ENCODE measurements around the gene DCUN1D5.
A peak's percentile ranks its signal among the peaks of the same experiment; 100 is the strongest.
"Not testable (repeated sequence)": the region's sequence is repeated elsewhere in the genome, so short reads cannot be mapped to it uniquely, and the experiment has no call there.

Gene DCUN1D5

GRCh38 chr11:103055221-103055890, 36.6 kb downstream of the DCUN1D5 start:
- no peak for DNase-seq (ENCODE audit: low read depth in 3 of 3)

DNA sequence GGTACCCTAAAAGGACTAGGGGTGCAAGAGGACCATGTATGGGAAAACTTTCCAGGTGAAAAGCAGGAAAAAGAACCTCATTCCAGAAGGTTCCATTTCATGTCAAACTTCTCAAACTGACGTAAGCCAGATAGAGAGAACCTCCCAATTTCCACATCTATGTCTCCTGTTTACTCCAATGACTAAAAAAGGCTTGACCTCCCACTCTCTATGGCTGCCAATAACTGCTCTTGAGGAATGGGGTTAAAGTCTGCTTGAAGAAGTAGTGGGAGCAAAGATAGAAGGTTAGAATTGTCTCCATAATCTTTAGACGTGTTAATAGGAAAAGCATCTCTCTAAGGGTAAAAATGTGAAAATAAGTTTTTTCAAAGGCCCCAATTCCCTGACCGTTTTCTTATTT, 38.0 kb downstream of the DCUN1D5 start:
- no peak for DNase-seq (ENCODE audit: low read depth in 3 of 3)

GRCh38 chr11:103051981-103052380, 40.0 kb downstream of the DCUN1D5 start:
- no peak for DNase-seq (ENCODE audit: low read depth in 3 of 3)

- no peak for DNase-seq (ENCODE audit: low read depth in 3 of 3)
Observed at GRCh38 chr11:103051151-103051801, 40.7 kb downstream of the DCUN1D5 start.

GRCh38 chr11:103050351-103050750, 41.6 kb downstream of the DCUN1D5 start:
- no peak for DNase-seq (ENCODE audit: low read depth in 3 of 3)

GRCh38 chr11:103047837-103048236, 44.1 kb downstream of the DCUN1D5 start:
- no peak for DNase-seq (ENCODE audit: low read depth in 3 of 3)

GRCh38 chr11:103043826-103044678, 47.9 kb downstream of the DCUN1D5 start:
- no peak for DNase-seq (ENCODE audit: low read depth in 3 of 3)

DNA sequence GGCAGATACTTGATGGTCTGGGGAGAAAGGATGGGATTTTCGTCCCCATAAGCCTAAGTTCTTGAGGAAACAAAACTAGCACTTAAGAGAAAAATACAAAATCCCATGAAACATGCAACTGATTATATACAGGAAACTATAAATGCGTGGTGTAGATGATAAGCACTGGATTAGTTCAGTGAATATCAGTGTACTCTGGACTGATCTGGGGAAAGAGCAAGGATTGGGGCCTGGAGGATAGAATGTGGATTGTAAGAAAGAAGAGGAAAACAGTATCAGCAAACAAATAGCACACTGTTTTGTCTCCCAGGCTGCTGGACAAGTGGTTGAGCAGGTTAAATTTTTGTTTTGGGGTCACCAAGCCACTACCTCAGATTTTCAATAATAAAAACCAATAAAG, 49.8 kb downstream of the DCUN1D5 start:
- no peak for DNase-seq (ENCODE audit: low read depth in 3 of 3)

DNA sequence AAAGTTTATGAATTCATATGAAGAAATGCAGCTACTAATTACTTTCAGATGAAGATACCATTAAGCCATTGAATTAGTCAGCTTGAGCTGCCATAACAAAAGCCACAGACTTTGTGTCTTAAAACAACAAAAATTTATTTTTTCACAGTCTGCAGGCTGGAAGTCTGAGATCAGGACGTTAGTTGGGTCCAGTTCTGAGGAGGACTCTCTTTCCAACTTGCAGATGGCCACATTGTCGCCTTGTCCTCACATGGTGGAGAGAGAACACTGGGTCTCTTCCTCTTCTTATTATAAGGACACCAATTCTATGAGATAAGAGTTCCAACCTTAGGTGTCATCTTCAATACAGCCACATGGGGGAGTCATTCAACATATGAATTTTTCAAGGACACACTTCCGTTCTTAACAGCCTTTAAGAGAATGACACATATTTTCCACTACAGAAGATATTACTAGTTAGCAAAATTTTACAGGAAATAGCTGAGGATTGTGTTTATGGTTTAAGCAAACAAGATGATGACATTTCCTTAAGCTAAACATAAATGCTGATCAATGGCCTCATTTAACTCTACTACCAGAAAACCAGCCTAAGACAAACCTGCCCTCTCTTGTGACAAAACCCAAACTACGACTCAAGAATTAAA, 56.0 kb downstream of the DCUN1D5 start:
- peak in 1 of 3 experiments; percentile 29 for DNase-seq (ENCODE audit: low read depth in 3 of 3)

DNA sequence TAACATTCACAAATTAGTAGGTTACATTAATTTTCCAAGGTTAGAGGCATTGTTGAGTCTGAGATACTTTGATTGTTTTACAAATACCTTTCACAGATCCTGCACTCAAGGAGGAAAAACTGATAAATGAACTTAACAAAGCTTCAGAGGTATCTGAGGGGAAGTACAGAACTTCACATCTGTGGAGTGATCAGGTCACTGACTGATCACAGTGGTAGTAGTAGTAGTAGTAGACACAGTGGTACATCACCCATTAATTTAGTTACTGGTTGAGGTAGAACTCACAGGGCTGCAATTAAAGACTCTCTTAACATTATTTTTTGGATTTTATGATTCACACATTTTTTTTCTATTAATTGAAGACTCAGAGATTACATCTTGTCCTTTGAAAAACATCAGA, 56.7 kb downstream of the DCUN1D5 start:
- no peak for DNase-seq (ENCODE audit: low read depth in 3 of 3)

DNA sequence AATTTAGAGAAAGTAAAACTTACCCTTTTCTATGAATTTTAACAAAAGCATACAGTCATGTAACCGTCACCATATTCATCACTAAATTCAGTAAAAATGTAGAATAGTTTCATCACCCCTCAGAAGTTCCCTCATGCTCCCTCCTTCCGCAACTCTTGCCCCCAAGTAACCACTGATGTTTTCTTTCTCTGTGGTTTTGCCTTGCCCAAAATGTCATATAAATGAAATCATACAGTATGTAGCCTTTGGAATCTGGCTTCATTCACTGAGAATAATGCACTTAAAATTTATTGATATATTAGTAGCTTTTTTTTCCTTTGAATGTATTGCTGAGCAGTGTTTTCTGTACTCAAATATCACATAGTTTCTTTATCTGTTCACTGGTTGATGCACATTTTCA, 60.1 kb downstream of the DCUN1D5 start:
- no peak for DNase-seq (ENCODE audit: low read depth in 3 of 3)

DNA sequence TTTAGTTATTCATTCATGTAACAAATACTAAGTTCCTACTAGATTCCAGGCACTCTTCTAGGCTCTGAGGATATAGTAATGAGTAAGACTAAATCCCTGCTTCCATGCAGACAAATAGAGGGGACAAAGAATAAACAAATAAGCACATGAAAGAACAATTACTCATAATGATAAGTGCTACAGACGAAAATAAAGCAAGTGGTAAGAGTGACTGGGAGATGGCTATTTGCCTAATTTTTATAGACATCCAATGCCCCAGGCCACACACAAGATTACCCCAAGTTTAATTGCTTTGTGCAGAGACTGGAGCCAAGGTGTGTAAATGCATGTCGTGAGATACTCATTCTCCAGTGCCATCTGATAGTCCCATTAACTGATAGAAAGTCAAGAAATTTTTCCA, 62.6 kb downstream of the DCUN1D5 start:
- DNase-seq (ENCODE audit: low read depth in 3 of 3), result no peak

DNA sequence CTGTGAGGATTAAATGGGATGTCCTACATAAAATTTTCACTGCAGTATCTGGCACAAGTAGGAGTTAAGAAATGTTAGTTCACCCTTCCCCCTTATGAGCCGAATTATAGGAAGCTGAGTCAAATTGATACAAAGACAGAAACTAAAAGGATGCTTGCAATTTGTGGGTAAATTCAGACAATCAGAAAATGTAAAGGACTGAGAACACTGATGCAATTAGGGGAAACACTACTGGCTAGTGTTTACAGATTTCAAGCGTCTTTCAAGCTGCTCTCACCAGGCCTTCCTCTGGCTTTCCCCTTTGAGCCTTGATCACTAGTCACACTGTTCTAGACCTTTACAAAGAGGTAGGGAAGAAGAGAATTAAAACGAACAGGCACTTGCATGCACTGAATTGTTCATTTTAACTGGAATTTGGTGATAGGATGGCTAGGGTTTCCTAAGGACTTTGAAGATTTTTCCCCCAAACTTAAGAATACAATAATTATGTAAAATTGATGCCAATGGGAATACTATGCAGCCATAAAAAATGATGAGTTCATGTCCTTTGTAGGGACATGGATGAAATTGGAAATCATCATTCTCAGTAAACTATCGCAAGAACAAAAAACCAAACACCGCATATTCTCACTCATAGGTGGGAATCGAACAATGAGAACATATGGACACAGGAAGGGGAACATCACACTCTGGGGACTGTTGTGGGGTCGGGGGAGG, 63.5 kb downstream of the DCUN1D5 start:
- not testable (repeated sequence) for DNase-seq (ENCODE audit: low read depth in 3 of 3)

GRCh38 chr11:103024086-103024485, 67.9 kb downstream of the DCUN1D5 start:
- DNase-seq (ENCODE audit: low read depth in 3 of 3), result no peak

GRCh38 chr11:103016031-103016430, 75.9 kb downstream of the DCUN1D5 start:
- DNase-seq (ENCODE audit: low read depth in 3 of 3), result no peak

DNA sequence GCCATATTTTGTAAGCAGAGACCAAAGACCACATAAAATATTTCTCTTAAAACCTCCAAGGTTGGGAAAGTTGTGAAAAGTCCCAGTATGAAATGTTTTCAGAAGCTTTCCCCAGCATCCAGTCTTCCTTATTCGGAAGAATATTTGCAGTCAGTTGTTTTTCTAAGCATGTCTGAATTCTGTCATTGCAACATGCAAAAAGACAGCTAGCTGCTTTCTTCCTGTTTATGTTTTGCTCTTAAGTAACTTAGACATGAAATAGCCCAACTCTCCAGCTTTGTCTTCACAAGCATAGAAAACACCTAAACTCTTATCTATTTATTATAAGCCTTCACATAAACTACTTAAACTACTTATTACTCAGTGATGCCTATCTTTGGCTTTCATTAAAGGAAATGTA, 78.5 kb downstream of the DCUN1D5 start:
- no peak for DNase-seq (ENCODE audit: low read depth in 3 of 3)

Data from stimulated activated CD4-positive, alpha-beta T cell treated with anti-CD3 and anti-CD28 coated beads, TNF-alpha, amount 100 ng/mL, for 4 hours (primary cell).